Stimulated activated CD4-positive, alpha-beta T cell treated with anti-CD3 and anti-CD28 coated beads, Interleukin-12 subunit alpha, Interleukin-12 subunit beta, amount 100 ng/mL, for 48 hours (primary cell): ENCODE measurements around the gene MDC1.
"Not testable (repeated sequence)": the region's sequence is repeated elsewhere in the genome, so short reads cannot be mapped to it uniquely, and the experiment has no call there.

ENCODE experiments used
- DNase-seq, 3 donors: peaks; one replicate each; pipeline ENCODE4 v3.0.0-alpha.2; 2020; ENCODE audit warnings: low read depth in 2 of 3, low spot score in 1 of 3

The MDC1 gene

GRCh38 chr6:30724906-30725667, 8.0 kb upstream of the MDC1 start:
- no peak for DNase-seq

- DNase-seq: not testable (repeated sequence)
Measured at GRCh38 chr6:30723843-30724741, 7.0 kb upstream of the MDC1 start.

- DNase-seq: not testable (repeated sequence)
Measured at GRCh38 chr6:30723159-30723842, 6.2 kb upstream of the MDC1 start.

GRCh38 chr6:30722280-30723112, 5.4 kb upstream of the MDC1 start:
- peak; percentile 74 to 87 (median 79) for DNase-seq

GRCh38 chr6:30722025-30722279, 4.9 kb upstream of the MDC1 start:
- DNase-seq: not testable (repeated sequence)

GRCh38 chr6:30721198-30722024, 4.3 kb upstream of the MDC1 start:
- DNase-seq: peak; percentile 90 to 97 (median 93)

- peak; percentile 49 to 62 (median 61) for DNase-seq
Measured at GRCh38 chr6:30720738-30721197, 3.7 kb upstream of the MDC1 start.

- peak; percentile 92 to 94 (median 93) for DNase-seq
Measured at GRCh38 chr6:30719791-30720737, 3.0 kb upstream of the MDC1 start, which contains the start of gene TUBB. Gene TUBB (plus strand): TSS chr6:30720352. CDS start chr6:30720507, 155 bp downstream.

- DNase-seq: no peak
Measured at GRCh38 chr6:30719356-30719755, 2.3 kb upstream of the MDC1 start.

GRCh38 chr6:30717845-30718720, 1.0 kb upstream of the MDC1 start:
- not testable (repeated sequence) for DNase-seq

- DNase-seq: no peak
Measured at GRCh38 chr6:30716879-30717128, 277 bp downstream of the MDC1 start.

- DNase-seq: no peak
Measured at GRCh38 chr6:30714263-30714662, 2.8 kb downstream of the MDC1 start.

- no peak for DNase-seq
Measured at GRCh38 chr6:30712441-30712945, 4.6 kb downstream of the MDC1 start.

GRCh38 chr6:30711758-30712380, 5.2 kb downstream of the MDC1 start:
- no peak for DNase-seq

- no peak for DNase-seq
Measured at GRCh38 chr6:30709101-30709868, 7.8 kb downstream of the MDC1 start.

- no peak for DNase-seq
Measured at GRCh38 chr6:30707281-30707850, 9.7 kb downstream of the MDC1 start.
